ENCODE results near the gene ZER1.

Gene ZER1

GRCh38 chr9:128771745-128772519 is at the start of gene ZER1:
TSS of gene ZER1 (minus strand) at chr9:128771927. CDS start at chr9:128755565, 16,362 bp downstream.
- Histone ChIP-seq H3K9me2 (replicated peaks; ENCODE audit: insufficient read depth, low read length) (no peaks in the 10 kb centered on the region), H3K4me2 (ENCODE audit: low read depth, low read length, poor library complexity, severe bottlenecking) (peak within 1 kb of the TSS; percentile 66), H2AFZ (ENCODE audit: low read depth, low read length, severe bottlenecking) (peak within 1 kb of the TSS; percentile 85), H3K27me3 (ENCODE audit: low read length) (no peaks in the 10 kb centered on the region), H4K20me1 (ENCODE audit: low read depth, low read length) (no peaks in the 10 kb centered on the region), H3K9me3 (ENCODE audit: insufficient read depth, low read length) (no peaks in the 10 kb centered on the region), H3K4me3 (ENCODE audit: insufficient read depth, low read length, poor library complexity, severe bottlenecking) (peak within 1 kb of the TSS; percentile 73), H3K27ac (ENCODE audit: low read depth, low read length) (no peak within 1 kb of the TSS; the same call in 1 of the 2 replicates), H3K79me2 (ENCODE audit: insufficient read depth, low read length) (no peaks in the 10 kb centered on the region), H3K9ac (ENCODE audit: low read length) (peak within 1 kb of the TSS; percentile 68), H3F3A (ENCODE audit: insufficient read depth) (0 out of 2 replicates have a peak, but pooled peaks cover 11% of the 10 kb centered on the region), H3K36me3 (ENCODE audit: low read length) (no peaks in the 10 kb centered on the region)
- TF ChIP-seq EZH2phosphoT487 (conservative IDR thresholded peaks at IDR 0.05; ENCODE audit: low read length) (no peak), CTCF (IDR thresholded peaks at IDR 0.05; ENCODE audit: insufficient read depth, low read length, poor library complexity, severe bottlenecking) (no peak)

GRCh38 chr9:128820665-128821583 is 49.2 kb upstream of the ZER1 start:
- no peaks in the 10 kb centered on the region for H4K20me1 ChIP-seq (ENCODE audit: low read depth, low read length)
- H3K4me3 ChIP-seq (ENCODE audit: insufficient read depth, low read length, poor library complexity, severe bottlenecking) = no peak overlapping the region
- no peak overlapping the region for H3K9ac ChIP-seq (ENCODE audit: low read length)
- H3K9me2 ChIP-seq (replicated peaks; ENCODE audit: insufficient read depth, low read length) = no peaks in the 10 kb centered on the region
- H2AFZ ChIP-seq (ENCODE audit: low read depth, low read length, severe bottlenecking) = no peak overlapping the region
- TF ChIP-seq CTCF (IDR thresholded peaks at IDR 0.05; ENCODE audit: insufficient read depth, low read length, poor library complexity, severe bottlenecking) (no peak), EZH2phosphoT487 (conservative IDR thresholded peaks at IDR 0.05; ENCODE audit: low read length) (no peak)
- no peak overlapping the region for H3K27ac ChIP-seq (ENCODE audit: low read depth, low read length)
- no peaks in the 10 kb centered on the region for H3K27me3 ChIP-seq (ENCODE audit: low read length)
- no peaks in the 10 kb centered on the region for H3K9me3 ChIP-seq (ENCODE audit: insufficient read depth, low read length)
- H3K4me2 ChIP-seq (ENCODE audit: low read depth, low read length, poor library complexity, severe bottlenecking) = no peak overlapping the region
- H3F3A ChIP-seq (ENCODE audit: insufficient read depth) = no peaks in the 10 kb centered on the region
- H3K36me3 ChIP-seq (ENCODE audit: low read length) = no peaks in the 10 kb centered on the region
- H3K79me2 ChIP-seq (ENCODE audit: insufficient read depth, low read length) = no peaks in the 10 kb centered on the region

- Histone ChIP-seq H3K9ac (ENCODE audit: low read length) (peak overlapping the region; percentile 70), H3F3A (ENCODE audit: insufficient read depth) (no peaks in the 10 kb centered on the region), H4K20me1 (ENCODE audit: low read depth, low read length) (no peaks in the 10 kb centered on the region), H3K36me3 (ENCODE audit: low read length) (no peaks in the 10 kb centered on the region), H3K9me2 (replicated peaks; ENCODE audit: insufficient read depth, low read length) (no peaks in the 10 kb centered on the region), H3K4me3 (ENCODE audit: insufficient read depth, low read length, poor library complexity, severe bottlenecking) (peak overlapping the region; percentile 68), H3K4me2 (ENCODE audit: low read depth, low read length, poor library complexity, severe bottlenecking) (peak overlapping the region; percentile 59), H3K9me3 (ENCODE audit: insufficient read depth, low read length) (no peaks in the 10 kb centered on the region), H3K27ac (ENCODE audit: low read depth, low read length) (no peak overlapping the region), H3K27me3 (ENCODE audit: low read length) (no peaks in the 10 kb centered on the region), H2AFZ (ENCODE audit: low read depth, low read length, severe bottlenecking) (no peak overlapping the region), H3K79me2 (ENCODE audit: insufficient read depth, low read length) (no peaks in the 10 kb centered on the region)
- no peak for TF ChIP-seq EZH2phosphoT487 (conservative IDR thresholded peaks at IDR 0.05; ENCODE audit: low read length)
- TF ChIP-seq CTCF (IDR thresholded peaks at IDR 0.05; ENCODE audit: insufficient read depth, low read length, poor library complexity, severe bottlenecking) = no peak
Observed at GRCh38 chr9:128819716-128820664, 48.3 kb upstream of the ZER1 start.

All from SU-DHL-6 (cell line).